ENCODE results near the gene RPS6KB2. TPM values are rescaled to one million over a fixed set of nuclear protein-coding genes. Genes with fewer than 3 reads are reported as not detected.
A peak's percentile ranks its signal among the peaks of the same experiment; 100 is the strongest.

Gene RPS6KB2
- total and polyA plus RNA-seq, 2 donors (not counting 1 experiment from before 2014, with no cell fraction given), result 81.8 to 131 TPM

DNA sequence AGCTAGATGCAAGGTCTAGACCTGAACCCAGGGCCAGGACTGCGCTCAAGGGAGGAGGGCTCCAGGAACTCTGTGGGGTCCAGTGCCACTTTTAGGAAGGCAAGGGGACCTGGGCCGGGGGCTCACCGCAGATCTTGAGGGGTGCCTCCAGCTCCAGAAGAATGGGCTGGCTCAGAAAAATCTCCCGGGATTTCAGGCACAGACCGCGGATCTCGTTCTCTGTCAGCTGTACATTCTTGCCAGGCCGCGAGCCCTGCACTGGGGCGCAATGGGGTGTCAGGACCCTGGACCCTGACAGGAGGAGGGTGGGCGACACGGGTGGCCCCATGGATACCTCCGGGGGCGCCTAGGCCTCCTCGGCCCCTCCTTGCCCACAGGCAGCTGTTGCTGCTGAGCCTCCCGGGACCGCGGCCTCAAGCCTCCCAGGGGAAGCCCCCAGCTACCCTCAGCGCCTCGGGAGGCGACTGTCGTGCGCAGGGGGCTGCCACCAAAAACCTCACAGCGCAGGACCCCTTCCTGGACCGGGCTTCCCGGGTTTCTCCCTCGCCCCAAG, 27.3 kb upstream of the RPS6KB2 start:
- ATAC-seq (ENCODE audit: low read depth), result peak; percentile 8
- Histone ChIP-seq H3K27ac (ENCODE audit: low read length in 2 of 2) (peak overlapping the region; percentile 52 to 75), H3K36me3 (replicated peaks in 1 of 2; ENCODE audit: control extremely low read depth in 1 of 2, control insufficient read depth in 1 of 2, extremely low read depth in 1 of 2, insufficient read depth in 2 of 2, low read length in 1 of 2) (peaks cover 2 to 59% of the 10 kb centered on the region in 2 experiments), H3K4me1 (ENCODE audit: control insufficient read depth in 2 of 2, insufficient read depth in 2 of 2, low read length in 2 of 2) (peaks cover 50 to 74% of the 10 kb centered on the region in 2 donors), H3K4me3 (ENCODE audit: control extremely low read depth in 1 of 5, extremely low read depth in 1 of 5, insufficient read depth in 1 of 5, low read depth in 2 of 5, low read length in 4 of 5) (peak overlapping the region; percentile 65 to 92 (median 85)), H3K4me2 (replicated peaks; ENCODE audit: low read depth, low read length, poor library complexity, severe bottlenecking) (peak overlapping the region; percentile 97), H3K9me3 (ENCODE audit: control extremely low read depth in 1 of 3, control insufficient read depth in 2 of 3, insufficient read depth in 1 of 3, low read length in 2 of 3) (peaks cover 0 to 2% (median 0%) of the 10 kb centered on the region in 3 donors), H3K9ac (ENCODE audit: low read length) (peak overlapping the region; percentile 89), H4K20me1 (ENCODE audit: control insufficient read depth, insufficient read depth, low read length, poor library complexity, severe bottlenecking) (peaks cover 75% of the 10 kb centered on the region), H3K27me3 (replicated peaks in 1 of 4; ENCODE audit: control extremely low read depth in 1 of 4, control insufficient read depth in 3 of 4, insufficient read depth in 4 of 4, low read length in 3 of 4) (no peaks in the 10 kb centered on the region), H3K79me2 (ENCODE audit: control insufficient read depth, insufficient read depth, low read length) (peaks cover 80% of the 10 kb centered on the region), H2AFZ (ENCODE audit: insufficient read depth, low read depth, low read length, poor library complexity, severe bottlenecking) (peak overlapping the region; percentile 73)
- 5% methylated on average over 27 of the region's 27 CpGs for WGBS (ENCODE audit: insufficient coverage)
- Mint-ChIP-seq H3K4me3 (peak overlapping the region; percentile 87), H3K4me1 (peaks cover 64% of the 10 kb centered on the region), H3K9me3 (ENCODE audit: insufficient read depth) (no peaks in the 10 kb centered on the region), H3K27me3 (no peaks in the 10 kb centered on the region), H3K27ac (peak overlapping the region; percentile 81)
- no peak for TF ChIP-seq EZH2 (IDR thresholded peaks at IDR 0.05; ENCODE audit: borderline replicate concordance, insufficient read depth, low read depth, low read length, poor library complexity, severe bottlenecking)
- TF ChIP-seq, protein P1, sequence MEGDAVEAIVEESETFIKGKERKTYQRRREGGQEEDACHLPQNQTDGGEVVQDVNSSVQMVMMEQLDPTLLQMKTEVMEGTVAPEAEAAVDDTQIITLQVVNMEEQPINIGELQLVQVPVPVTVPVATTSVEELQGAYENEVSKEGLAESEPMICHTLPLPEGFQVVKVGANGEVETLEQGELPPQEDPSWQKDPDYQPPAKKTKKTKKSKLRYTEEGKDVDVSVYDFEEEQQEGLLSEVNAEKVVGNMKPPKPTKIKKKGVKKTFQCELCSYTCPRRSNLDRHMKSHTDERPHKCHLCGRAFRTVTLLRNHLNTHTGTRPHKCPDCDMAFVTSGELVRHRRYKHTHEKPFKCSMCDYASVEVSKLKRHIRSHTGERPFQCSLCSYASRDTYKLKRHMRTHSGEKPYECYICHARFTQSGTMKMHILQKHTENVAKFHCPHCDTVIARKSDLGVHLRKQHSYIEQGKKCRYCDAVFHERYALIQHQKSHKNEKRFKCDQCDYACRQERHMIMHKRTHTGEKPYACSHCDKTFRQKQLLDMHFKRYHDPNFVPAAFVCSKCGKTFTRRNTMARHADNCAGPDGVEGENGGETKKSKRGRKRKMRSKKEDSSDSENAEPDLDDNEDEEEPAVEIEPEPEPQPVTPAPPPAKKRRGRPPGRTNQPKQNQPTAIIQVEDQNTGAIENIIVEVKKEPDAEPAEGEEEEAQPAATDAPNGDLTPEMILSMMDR (IDR thresholded peaks at IDR 0.05), result no peak
- ChIA-PET POLR2A (interaction anchor here (0.8 to 6.8 kb wide), 28 partner anchors 10 to 229 kb away, joined by 3 to 195 read pairs (median 6); partner anchors contain the start of genes AIP, CARNS1, CDK2AP2 and CLCF1), CTCF (interaction anchor here (0.6 to 5.7 kb wide), 34 partner anchors 9 to 228 kb away, joined by 3 to 121 read pairs (median 6); partner anchors contain the start of genes AIP, CDK2AP2, NUDT8 and PITPNM1)
- intact Hi-C loops (cut with micrococcal nuclease), result loop anchor here (1.0 to 10.0 kb wide), 5 partner anchors 10 to 205 kb away; partner anchors contain the start of genes GSTP1, NDUFV1, RAD9A and TMEM134
- no peak for DNase-seq
